GM13976 (cell line): Measurements from ENCODE around the gene ARX.

Experiments
- DNase-seq: peaks from one replicate; pipeline ENCODE4 v3.0.0; 2012; ENCODE audit warnings: low spot score
- CTCF ChIP-seq: IDR thresholded peaks from 2 replicates; pipeline ENCODE4 v1.5.1; 2012; ENCODE audit warnings: borderline replicate concordance, mild to moderate bottlenecking; ENCODE audit not compliant: insufficient read depth; ENCODE audit errors: extremely low read depth, missing control alignments, control extremely low read depth
- in situ Hi-C: fragments of 300-500 bp; cut with MboI; formaldehyde crosslinking; loops from one replicate; pipeline ENCODE4 v1.12.0; 2022; ENCODE audit warnings: low sequenced_read_pairs, mixed read lengths, inconsistent platforms; ENCODE audit not compliant: unreplicated experiment

The ARX gene

DNA sequence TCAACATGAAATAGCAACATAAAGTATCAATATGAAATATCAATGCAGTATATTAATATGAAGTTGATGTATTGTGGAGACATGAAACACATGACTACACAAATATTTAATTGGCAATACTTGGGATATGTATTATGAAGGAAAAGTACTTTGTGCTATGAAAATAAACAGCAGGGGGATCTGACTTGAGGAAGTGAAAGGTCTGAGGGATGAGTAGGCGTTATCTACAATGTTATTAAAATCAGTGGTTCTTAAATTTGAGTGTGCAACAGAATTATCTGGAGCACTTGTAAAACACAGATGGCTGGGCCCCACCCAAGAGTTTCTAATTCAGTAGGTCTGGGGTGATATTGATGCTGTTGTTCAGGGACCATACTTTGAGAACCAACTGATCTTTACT lies 27.4 kb upstream of the ARX start:
- in situ Hi-C loops: no loop called here
- TF ChIP-seq CTCF: no peak
- DNase-seq: no peak

DNA sequence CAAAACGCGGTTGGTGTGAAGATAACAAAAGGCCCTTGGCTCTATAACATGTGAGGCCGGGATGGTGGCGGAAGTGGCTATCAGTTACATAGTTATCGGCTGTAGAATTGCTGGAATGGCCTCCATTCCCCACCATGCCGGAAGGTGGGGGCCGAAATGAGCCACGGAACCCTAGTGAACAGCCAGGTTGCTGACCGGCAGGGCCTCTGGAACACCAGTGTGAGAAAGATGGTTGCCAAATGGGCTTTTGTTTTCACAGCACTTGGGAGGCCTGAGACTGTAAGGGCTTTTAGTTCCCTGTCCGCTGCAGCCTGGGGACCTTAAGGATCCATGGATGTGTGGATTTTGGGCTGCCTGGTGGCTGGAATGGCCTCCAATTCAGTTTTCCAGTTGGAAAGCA lies 23.3 kb upstream of the ARX start:
- DNase-seq: no peak
- no peak for TF ChIP-seq CTCF
- in situ Hi-C loops: no loop called here

DNA sequence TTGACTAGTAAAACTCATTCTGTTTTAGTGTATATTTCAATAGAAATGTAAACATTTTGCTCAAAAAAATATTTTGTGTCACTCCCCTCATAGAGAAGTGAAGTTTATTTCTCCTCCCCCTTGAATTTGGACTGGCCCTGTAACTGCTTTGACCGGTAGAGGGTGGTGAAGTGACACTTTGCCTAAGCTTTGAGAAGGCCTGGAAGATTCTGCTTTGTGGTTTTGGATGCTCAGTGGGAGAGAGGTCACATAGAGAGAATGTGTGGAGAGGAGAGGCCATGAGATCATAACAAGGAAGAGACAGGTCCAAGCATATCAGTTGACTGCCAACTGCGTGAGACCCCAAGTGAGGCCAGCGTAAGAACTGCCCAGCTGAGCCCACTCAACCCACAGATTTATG lies 19.1 kb upstream of the ARX start:
- in situ Hi-C loops: no loop called here
- TF ChIP-seq CTCF: no peak
- DNase-seq: no peak

DNA sequence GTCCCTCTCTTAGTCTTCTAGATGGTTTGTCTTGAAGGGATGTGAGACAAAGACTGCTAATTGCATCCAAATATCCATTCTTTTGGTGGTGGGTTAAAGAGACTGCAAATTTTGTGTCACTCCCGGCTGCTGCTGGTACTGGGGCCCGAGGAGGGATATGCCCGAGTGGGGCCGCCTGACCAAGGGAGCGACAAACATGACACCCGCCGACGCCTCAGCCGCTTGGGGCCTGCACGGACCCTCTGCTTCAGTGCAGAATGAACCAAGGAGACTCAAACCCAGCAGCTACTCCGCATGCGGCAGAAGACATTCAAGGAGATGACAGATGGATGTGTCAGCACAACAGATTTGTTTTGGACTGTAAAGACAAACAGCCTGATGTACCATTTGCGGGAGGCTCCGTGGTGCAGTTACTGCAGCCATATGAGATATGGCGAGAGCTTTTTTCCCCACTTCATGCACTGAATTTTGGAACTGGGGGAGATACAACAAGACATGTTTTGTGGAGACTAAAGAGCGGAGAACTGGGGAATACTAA lies 13.6 kb upstream of the ARX start:
- no peak for DNase-seq
- TF ChIP-seq CTCF: no peak
- in situ Hi-C loops: no loop called here

- in situ Hi-C loops: no loop called here
- DNase-seq: no peak
- no peak for TF ChIP-seq CTCF
These were observed 13.0 kb upstream of the ARX start for GRCh38 chrX:25028726-25029125.

DNA sequence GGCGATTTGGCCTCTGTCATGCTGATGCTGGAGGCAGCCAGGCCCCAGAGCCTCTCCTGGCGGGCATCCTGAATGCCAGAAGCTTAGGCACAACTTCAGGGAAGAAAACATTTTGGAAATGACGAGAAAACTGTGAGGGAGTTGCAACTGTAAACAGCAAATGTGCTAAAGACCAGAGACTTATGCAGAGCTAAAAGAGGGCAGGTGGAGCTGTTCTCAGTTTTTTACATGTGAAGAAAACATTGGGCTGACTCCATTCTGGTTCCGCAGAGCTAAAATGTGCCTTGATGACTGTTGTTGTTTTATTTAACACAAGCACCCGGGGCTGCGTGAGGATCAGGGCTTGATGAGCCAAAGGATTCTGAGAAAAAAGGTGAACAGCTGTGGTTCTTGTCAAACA lies 10.8 kb upstream of the ARX start:
- no peak for TF ChIP-seq CTCF
- in situ Hi-C loops: no loop called here
- DNase-seq: no peak

DNA sequence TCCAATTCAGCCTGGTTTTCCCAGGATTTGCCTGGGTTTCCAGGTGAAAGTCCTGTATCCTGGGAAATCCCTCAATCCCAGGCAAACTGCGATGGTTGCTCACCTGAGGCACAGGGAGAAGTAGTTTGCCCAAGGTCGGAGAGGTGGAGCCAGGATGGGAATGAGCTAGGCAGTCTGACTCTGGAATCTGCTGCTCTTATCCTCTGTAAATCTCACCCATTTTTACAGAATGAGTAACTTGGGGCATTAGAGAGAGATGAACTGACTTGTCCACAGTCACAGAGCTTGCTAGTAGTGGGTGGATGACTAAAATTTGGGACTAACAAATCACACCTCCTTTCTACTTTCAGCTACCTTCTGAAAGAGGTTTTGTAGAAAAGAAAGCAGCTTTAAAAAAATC lies 9.8 kb upstream of the ARX start:
- TF ChIP-seq CTCF: no peak
- DNase-seq: no peak
- in situ Hi-C loops: no loop called here
